HG02943 (cell line): ENCODE results near the gene BRSK2.
"Not testable (repeated sequence)": the region's sequence is repeated elsewhere in the genome, so short reads cannot be mapped to it uniquely, and the experiment has no call there.

Source experiments
- ATAC-seq: cut with Tn5 transposase; IDR thresholded peaks from one replicate; pipeline ENCODE4 v1.9.1; 2021; ENCODE audit warnings: mild to moderate bottlenecking, low read depth, moderate library complexity; ENCODE audit not compliant: unreplicated experiment

The BRSK2 gene

DNA sequence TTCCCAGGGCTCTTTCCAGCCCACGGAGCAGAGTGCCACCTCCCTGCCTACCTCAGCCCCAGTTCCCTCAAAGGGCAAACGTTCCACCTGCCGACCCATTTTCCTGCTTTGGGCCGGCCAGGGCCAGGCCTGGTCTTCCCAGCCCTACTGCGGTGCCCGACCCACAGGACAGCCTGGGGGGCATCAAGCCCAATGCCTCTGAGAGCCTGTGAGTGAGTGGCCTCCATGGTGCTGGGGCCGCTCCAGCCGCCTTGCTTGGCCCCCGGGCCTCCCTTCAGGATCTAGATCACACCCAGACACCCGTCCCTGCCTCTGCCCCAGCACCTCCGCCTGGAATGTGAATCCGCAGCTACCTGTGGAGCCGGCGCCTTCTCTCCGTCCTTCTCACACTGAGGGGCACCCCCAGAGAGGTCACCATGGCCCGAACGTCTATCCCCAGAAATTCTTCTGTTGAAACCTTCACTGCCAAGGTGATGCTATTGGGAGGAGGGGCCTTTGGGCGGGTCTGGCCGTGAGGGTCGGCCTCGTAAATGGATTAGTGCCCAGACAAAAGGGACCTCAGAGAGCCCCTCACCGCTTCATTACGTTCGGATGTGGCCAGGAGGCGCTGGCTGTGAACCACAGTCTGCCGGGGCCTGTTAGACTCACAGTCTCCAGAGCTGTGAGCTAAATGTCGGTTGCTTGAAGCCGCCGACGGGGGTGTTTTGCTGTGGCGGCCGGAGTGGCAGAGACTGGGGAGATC lies 36.2 kb upstream of the BRSK2 start:
- ATAC-seq = no peak

DNA sequence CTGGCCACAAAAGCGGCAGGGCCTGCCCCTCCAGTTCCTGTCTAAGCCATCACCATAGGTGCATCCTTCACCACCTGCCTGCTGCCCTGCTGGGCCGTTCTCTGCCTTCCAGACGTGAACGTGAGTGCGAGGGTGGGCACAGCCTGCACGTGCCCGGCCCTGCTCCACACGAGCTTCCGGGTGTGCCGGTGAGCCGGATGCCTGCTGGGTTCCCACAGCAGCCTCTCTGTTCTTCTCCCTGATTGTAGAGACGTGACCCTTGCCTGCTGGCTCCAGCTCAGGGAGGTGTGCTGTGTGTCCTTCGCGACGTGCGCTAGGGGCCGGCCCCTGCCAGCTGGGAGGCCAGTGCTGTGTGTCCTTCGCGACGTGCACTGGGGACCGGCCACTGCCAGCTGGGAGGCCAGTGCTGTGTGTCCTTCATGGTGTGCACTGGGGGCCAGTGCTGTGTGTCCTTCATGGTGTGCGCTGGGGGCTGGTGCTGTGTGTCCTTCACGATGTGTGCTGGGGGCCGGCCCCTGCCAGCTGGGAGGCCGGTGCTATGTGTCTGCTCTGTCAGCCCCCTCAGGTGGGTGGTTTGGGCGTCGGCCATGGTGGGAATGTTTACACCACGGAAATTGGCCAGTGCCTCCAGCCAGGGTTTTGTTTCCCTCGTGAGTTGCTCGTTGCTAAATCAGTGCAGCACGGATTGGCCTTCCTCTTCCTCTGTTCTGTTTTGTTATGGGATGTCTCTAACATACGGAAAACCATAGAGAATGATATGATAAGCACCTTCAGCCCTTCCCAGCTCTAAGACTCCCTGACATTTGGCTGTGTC lies 35.4 kb upstream of the BRSK2 start:
- ATAC-seq = no peak

DNA sequence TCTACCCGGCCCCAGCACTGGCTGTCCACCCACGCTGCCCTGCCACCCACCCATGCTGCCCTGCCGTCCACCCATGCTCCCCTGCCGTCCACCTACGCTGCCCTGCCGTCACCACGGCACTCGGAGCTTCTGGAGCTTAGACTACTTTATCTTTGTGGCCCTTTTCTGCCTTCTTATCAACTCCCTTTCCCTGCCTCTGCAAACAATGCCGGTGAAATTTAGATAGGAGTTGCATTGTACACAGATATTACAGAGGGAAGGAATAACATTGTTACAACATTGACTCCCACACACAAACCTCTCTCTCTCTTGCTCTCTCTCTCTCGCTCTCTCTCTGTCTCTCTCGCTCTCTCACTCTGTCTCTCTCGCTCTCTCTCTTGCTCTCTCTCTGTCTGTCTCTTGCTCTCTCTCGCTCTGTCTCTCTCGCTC lies 33.7 kb upstream of the BRSK2 start:
- ATAC-seq = no peak

DNA sequence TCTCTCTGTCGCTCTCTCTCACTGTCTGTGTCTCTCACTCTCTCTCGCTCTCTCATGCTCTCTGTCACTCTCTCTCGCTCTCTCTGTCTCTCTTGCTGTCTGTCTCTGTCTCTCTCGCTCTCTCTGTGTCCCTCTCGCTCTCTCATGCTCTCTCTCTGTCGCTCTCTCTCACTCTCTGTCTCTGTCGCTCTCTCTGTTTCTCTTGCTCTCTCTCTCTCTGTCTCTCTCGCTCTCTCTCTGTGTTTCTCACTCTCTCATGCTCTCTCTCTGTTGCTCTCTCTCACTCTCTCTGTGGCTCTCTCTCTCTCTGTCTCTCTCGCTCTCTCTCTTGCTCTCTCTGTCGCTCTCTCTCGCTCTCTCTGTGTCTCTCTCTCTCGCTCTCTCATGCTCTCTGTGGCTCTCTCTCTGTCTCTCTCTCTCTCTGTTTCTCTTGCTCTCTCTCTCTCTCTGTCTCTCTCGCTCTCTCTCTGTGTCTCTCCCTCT lies 33.2 kb upstream of the BRSK2 start:
- no peak for ATAC-seq

DNA sequence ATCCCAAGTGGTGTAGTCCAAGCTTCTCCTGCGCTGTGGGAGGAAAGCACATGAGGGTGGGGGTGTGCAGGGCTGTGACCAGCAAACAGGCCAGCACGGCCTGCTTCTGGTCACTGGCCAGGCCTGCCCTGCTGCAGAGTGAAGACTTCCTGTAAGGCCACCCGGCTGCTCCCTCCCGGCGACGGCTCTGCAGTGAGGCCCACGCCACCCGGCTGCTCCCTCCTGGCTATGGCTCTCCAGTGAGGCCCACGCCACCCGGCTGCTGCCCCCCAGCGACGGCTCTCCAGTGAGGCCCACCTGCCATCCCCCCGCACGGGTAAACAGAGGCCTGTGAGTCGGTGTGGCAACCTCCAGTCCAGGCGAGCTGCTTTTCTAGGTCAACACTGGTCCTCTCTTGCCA lies 31.4 kb upstream of the BRSK2 start:
- ATAC-seq = no peak

DNA sequence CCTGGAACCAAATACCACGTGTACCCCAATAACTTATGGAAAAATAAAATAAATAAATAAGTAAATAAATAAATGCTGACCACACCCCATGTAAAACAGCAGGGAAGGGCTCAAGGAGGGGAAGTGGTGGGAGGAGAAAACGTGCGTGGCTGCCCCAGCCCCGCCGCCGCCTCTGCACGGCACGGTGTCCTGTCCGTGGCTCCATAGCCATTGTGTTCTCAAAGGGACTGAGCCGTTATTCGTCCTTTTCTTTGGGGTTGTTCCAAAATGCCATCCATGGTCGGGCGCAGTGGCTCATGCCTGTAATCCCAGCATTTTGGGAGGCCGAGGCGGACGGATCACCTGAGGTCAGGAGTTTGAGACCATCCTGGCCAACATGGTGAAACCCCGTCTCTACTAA lies 30.8 kb upstream of the BRSK2 start:
- ATAC-seq = not testable (repeated sequence)

DNA sequence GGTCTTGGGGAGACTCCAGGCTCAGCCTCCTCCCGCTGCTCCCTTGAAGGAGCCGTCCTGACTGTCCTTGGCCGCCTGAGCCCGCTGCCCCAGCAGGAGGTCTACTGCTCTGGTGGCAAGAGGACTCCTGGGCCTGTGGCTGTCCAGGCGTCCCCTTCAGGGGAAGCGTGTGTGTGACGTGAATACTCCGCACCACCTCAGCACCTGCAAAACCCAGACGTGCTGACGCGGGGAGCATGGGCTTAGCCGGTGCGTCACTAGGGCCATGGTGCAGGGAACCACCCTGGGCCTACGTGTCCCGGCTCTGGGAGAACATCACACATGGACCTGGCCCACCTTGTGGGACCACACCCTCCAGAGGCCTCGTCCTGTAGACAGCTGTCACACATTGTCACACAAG lies 30.2 kb upstream of the BRSK2 start:
- no peak for ATAC-seq

DNA sequence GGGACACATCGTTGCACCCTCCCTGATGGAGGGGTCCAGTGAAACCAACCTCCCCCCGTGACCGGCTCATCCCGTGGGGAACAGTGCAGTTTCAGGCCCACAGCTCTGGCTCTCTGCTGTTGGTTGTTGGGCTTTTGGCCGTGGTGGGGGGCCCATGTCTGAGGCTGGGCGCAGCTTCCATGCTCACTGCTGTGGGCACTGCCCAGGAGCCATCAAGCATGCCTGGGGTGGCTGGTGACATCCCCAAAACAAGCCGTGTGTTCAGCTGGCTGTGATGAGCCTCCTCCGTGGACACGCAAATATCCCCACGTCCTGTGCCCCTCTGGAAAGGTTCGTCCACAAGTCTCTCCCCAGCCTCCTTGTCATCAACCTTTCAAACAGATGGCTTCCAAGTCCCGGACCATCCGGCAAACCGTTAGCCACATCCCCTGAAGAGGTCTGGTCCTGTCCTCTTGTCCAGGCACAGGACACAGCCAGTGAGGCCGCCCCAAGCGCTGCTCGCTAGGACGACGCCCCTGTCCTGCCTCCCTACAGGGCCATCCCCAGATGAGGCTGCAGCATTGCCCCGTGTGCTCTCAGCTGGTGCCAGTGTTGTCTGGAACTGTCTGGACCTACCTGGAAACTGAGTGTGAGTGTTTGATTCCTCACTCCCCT lies 29.4 kb upstream of the BRSK2 start:
- no peak for ATAC-seq

DNA sequence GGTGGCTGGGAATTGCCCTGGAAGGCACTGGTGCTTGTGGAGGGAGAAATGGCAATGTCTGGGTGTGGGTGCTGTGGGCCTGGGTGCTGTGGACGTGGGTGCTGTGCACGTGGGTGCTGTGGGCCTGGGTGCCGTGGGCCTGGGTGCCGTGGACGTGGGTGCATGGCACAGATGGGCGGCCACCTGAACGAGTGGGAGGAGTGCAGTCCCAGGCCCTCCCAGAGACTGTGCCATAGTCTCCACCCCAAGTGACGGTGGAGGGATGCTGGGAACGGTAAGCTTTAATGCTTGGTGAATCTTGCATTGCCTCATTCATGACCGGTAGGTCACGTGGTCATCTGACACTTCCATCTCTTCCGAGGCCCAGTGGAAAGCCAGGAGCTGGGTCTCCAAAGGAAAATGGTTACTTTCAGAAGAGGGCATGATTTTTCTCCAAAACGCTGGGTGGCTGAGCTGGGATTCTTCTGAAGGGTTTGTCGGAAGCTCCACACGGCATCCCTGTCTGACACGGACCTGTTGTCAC lies 28.8 kb upstream of the BRSK2 start:
- no peak for ATAC-seq

DNA sequence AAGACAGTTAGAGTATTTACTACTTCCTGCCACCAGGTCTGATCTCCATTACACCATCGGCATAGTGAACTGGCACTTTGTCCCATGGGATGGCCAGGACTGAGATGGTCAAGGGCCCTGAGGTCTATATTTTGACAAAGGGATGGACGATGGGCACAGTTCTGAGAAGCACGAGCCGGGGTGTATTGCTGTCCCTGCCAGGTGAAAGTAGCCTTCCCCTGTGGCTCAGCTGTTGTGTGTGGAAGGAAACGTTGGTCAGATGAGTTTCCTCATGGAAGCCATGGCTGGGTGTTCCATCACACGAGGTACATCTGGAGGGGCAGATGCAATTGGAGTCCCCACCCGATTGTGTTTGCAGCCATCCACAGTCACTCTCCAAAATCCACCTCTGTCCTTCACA lies 27.9 kb upstream of the BRSK2 start:
- ATAC-seq = no peak

DNA sequence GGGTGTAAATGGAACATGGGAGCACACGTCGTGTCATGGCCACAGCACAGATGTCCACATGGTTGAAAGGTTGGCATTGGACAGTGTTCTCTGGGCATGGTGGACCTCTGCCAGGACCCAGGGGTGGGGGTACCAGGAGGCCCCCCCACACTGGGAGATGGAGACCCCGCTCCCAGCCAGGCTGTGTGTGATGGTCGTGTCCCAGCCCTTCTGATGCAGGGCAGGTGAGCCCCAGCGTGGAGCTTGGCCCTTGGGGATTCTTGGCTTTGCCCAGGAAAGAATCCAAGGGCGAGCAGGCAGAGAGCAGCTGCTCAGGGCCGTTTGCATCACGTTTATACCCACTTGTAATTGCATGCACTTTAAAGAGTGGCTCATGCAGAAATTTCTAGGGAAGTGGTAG lies 22.0 kb upstream of the BRSK2 start:
- ATAC-seq = no peak

DNA sequence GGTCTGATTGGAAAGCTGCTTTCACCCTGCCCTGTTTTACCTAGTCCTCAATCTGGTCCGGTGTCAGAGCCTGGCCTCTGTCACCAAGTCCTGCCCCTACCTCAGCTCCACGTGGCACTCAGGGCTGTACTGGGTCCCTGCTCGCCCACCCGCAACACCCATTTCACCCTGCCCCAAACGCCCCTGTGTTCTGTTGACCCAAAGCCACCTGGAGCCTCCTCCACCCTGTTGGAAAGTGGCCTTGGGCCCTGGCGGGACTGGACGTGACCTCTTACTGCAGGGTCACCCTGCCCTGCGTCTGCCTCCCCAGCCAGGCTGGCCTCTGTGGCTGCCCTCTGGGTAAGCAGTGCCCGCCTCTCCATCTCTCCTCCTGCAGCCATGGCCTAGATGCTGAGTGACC lies 21.5 kb upstream of the BRSK2 start:
- ATAC-seq = no peak

DNA sequence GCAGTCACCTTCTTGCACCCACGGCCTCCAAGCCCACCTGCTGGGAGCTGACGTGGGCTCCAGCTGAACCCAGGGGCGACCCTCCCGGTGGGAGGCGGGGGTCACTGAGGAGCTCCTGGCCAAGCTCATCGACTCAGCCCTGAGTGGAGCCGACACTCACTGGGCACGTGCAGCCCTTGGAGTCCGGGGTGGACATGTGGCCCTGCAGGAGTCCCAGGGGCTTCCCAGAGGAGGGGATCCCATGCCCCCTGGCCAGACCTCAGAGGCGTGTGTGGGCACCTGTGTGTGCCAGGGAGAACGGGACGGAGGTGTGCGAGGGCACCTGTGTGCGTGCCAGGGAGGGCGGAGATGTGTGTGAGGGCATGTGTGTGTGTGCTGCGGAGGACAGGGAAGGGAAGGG lies 20.8 kb upstream of the BRSK2 start:
- no peak for ATAC-seq

DNA sequence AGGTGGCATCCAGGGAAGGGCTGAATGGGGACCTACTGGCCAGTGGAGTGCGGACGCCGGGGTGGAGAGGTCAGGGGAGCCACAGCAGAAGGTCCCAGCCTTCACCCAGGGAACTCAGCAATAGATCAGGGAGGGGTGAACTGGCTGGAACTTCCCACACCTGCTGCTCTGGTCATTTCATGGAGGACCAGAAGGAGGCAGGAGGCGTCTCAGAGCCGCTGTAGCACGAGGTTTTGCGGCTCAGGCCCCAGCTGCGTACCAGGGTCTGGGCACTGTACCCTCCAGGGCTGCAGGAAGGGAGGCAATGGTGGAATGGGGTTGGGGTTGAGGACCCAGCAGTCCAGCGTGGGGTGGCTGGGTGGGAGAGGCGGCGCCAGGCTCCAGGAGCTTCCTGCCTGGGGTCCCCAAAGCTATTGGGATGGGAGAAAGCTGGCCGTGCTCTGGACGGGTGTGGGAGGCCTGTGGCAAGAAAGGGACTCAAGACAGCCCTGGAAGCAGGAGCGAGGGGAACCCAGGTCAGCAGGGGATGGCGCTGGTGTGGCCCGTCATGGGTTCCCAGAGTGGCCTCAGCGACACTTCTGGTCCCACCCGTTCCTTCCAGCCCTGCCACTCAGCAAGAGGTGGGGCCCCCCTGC lies 20.2 kb upstream of the BRSK2 start:
- ATAC-seq = no peak

DNA sequence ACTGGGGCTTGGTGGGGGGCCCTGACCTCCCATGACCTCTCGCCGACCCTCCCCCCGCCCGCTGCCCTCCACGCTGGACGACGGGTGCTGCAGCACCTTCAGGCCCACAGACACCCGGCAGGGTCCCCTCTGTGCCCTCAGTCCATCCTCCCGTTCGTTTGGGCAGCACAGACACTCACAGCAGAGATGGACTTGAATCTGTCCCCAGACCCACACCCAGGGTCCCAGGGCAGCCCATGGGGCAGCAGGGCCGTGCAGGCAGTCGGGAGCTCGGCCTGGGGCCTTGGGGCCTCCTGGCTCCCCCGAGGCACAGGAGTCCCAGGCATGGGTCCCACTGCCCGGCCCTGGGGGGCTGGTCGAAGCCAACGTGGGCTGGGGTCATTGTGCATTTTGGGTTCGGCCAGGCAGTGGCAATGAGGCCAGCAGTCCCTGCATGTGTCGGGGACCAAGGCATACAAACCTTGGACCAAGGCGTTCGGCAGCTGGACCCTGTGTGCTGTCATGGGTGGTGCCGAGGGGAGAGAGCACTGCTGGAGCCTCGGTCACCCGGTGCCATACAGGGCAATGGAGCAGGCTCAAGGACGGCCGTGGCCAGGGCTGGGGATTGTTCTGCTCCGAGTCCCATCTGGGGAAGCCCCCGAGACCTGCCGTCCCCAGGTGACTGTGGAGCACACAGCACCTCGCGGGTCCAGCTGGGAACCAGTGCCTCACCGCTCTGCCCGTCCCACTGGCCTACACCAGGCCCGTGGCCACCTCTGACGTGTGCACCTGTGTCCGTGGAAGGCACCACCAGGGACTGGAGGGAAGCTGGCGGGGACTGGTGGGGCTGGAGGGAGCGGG lies 19.3 kb upstream of the BRSK2 start:
- no peak for ATAC-seq

DNA sequence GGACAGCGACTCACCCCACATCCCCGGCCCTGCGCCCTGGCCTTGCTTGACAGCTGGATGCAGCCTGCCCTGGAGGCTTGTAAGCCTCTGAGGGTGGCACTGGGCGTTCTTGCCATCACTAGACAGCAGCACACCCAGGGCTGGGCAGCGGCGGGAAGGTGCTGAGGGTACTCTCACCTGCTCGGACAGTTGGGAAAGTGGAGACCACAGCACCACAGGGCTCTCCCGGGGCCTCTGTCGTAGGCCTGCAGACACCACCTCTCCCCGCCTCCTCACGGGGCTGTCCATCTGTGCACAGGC lies 18.8 kb upstream of the BRSK2 start:
- ATAC-seq = no peak

DNA sequence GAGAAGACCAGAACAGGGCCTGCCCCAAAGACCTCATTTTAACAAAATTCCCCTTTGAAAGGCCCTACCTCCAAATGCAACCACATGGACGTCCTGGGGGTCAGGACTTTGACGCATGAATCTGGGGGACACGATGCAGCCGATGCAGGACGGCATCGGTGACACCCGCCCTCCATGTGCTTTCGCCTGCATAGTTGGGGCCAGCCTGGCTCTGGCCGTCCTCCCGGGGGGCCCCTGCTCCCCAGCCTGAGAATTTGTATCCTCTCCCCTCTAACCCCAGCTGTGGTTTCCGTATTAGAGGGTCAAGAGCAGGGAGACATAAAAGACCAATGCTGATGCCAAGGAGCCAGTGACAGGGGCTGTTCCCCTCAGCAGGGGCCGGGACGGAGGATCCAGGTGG lies 18.4 kb upstream of the BRSK2 start:
- ATAC-seq = no peak

DNA sequence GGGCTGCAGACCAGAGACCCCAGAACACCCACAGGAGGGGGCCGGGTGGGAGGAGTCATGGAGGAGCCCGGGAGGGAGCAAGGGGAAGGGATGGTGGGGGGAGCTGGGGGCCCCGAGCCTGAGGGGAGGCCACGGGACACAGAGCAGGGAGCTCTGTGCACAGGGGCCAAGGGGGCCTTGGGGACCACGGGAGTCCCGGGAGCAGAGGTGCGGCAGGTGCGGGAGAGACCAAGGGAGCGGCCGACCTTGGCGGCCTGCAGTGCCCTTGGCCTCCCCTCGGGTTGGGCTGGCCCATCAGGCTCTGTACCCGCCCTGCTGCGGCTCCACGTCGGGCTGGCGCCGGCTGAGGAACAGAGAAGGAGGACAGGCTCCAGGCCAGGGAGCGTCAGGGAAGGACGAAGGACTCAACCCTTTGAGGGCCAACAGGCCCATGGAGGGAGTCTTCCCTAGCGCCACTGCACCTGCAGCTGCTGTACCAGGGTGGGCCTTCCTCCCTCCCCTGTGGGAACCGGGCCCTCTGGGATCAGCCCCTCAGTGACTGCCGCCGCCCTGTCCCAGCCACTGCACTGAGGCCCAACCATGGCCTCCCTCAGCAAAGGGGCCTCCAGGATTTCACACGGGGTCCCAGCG lies 17.8 kb upstream of the BRSK2 start:
- ATAC-seq = no peak

DNA sequence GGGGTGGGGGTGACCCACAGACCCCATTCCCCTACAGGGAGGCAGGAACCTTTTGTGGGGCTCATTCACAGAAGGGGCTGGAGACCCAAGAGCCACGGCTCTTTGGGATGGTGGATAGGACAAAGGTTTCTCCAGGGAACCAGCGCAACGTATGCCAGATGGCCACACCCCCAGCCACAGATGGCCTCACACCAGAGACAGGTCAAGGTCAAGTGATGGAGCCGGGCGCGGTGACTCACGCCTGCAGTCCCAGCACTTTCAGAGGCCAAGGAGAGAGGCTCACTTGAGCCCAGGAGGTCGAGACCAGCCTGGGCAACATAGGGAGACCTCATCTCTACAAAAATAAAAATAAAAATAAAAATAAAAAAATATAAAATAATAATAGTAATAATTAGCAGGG lies 17.1 kb upstream of the BRSK2 start:
- no peak for ATAC-seq
